GM12872 (cell line): ENCODE measurements around the gene KRT77.

Experiments
- CTCF ChIP-seq: IDR thresholded peaks from 3 replicates; pipeline ENCODE4 v1.5.1; 2011; ENCODE audit warnings: low read depth, mild to moderate bottlenecking, low read length, moderate library complexity; ENCODE audit not compliant: insufficient read depth

KRT77 gene

GRCh38 chr12:52680363-52680762 is 23.0 kb downstream of the KRT77 start, which contains the start of gene KRT1:
KRT1 (minus strand) TSS chr12:52680407; CDS start chr12:52680348, 59 bp downstream.
- no peak for TF ChIP-seq CTCF

- TF ChIP-seq CTCF = no peak
Observed at GRCh38 chr12:52679875-52680274, 23.4 kb downstream of the KRT77 start.

GRCh38 chr12:52677671-52678070 is 25.7 kb downstream of the KRT77 start:
- TF ChIP-seq CTCF = no peak

GRCh38 chr12:52677126-52677525 is 26.2 kb downstream of the KRT77 start:
- no peak for TF ChIP-seq CTCF

- no peak for TF ChIP-seq CTCF
Observed at GRCh38 chr12:52676163-52676562, 27.2 kb downstream of the KRT77 start.

GRCh38 chr12:52675301-52675701 is 28.0 kb downstream of the KRT77 start:
- no peak for TF ChIP-seq CTCF

GRCh38 chr12:52674433-52674775 is 28.9 kb downstream of the KRT77 start:
- no peak for TF ChIP-seq CTCF
